Stimulated activated CD4-positive, alpha-beta T cell treated with anti-CD3 and anti-CD28 coated beads, Interleukin-4, amount 100 ng/mL, for 24 hours (primary cell): Measurements from ENCODE around the gene ANKRD28.
A peak's percentile ranks its signal among the peaks of the same experiment; 100 is the strongest.
"Not testable (repeated sequence)": the region's sequence is repeated elsewhere in the genome, so short reads cannot be mapped to it uniquely, and the experiment has no call there.

ENCODE experiments used
- DNase-seq: peaks from one replicate; pipeline ENCODE4 v3.0.0-alpha.2; 2020

The ANKRD28 gene

DNA sequence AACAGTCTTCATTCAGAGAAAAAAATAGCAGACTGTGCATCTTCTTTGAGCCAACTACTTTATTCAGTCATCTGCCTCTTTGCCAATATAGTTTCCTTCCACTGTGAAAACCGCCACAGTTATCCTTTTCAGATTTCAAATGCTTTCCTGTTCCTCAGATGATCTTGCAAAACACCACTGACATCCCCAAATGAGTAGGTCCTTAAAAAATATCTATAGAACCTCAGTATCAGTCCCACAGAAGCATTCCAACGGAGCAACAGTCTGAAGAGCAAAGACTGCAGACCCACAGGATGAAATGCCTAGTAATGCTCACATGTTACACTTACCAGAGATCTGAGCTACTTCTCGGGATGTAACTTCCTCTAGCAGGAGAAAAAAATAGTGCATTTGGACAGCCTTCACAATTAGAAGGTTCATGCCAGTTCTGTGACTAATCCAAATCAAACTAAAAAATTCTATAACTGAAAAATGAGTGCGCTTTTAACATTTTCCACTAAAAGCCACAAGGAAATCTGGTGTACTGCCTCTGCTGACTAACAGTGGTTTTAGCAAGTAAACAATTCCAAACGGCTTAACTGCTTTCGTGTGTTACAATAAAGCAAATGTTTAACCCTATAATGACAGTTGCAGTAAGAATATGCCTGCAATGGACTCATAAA, at the start of gene ANKRD28:
Gene ANKRD28, minus strand, starts transcription at position 338 of the 662 bp plus-strand sequence. CDS start 1,458 bp downstream, outside the sequence.
- peak; percentile 27 for DNase-seq

- no peak for DNase-seq
These were observed 49.5 kb upstream of the ANKRD28 start for GRCh38 chr3:15847239-15847638.

GRCh38 chr3:15846606-15847005, 48.8 kb upstream of the ANKRD28 start:
- no peak for DNase-seq

GRCh38 chr3:15845475-15845874, 47.7 kb upstream of the ANKRD28 start:
- peak; percentile 19 for DNase-seq

GRCh38 chr3:15844889-15845288, 47.1 kb upstream of the ANKRD28 start:
- DNase-seq: peak; percentile 12

DNA sequence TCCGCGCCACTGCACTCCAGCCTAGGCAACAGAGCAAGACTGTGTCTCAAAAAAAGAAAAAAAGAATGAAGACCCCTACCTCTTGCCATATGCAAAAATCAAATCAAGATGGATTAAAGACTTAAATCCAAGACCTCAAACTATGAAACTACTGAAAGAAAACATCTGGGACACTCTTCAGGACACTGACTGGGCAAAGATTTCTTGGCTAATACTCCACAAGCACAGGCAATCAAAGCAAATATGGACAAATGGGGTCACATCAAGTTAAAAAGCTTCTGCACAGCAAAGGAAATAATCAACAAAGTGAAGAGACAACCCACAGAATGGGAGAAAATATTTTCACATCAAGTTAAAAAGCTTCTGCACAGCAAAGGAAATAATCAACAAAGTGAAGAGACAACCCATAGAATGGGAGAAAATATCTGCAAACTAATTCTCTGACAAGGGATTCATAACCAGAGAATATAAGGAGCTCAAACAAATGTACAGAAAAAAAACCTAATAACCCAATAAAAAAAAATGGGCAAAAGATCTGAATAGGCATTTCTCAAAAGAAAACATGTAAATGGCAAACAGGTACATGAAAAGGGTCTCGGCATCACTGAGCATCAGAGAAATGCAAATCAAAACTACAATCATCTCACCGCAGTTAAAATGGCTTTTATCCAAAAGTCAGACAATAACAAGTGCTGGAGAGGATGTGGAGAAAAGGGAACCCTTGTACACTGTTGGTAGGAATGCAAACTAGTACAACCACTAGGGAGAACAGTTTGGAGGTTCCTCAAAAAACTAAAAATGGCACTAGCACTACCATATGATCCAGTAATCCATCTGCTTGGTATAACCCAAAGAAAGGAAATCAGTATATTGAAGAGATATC, 43.6 kb upstream of the ANKRD28 start:
- not testable (repeated sequence) for DNase-seq

- no peak for DNase-seq
These were observed 41.8 kb upstream of the ANKRD28 start for GRCh38 chr3:15839568-15839967.

- DNase-seq: no peak
These were observed 34.1 kb upstream of the ANKRD28 start for GRCh38 chr3:15831927-15832326.

DNA sequence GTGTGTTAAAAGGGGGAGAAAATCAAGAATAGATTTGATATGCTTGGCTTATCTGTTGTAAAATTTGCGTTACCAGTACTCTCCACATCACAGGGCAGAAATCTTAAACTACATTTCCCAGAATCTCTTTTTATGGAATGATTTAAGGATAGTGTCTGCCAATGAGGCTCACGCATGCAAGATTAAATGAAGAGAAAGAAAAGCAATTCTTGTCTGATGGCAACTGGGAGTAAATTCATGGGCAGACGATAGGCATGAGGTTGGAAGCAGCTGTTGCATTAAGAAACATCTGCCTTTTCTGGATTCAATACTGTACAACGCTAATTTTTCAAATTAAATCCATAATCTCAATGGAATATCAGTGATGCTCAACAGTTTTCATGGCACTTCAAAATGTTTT, 27.2 kb upstream of the ANKRD28 start:
- DNase-seq: no peak

- DNase-seq: no peak
These were observed 25.3 kb upstream of the ANKRD28 start for GRCh38 chr3:15823092-15823491.

DNA sequence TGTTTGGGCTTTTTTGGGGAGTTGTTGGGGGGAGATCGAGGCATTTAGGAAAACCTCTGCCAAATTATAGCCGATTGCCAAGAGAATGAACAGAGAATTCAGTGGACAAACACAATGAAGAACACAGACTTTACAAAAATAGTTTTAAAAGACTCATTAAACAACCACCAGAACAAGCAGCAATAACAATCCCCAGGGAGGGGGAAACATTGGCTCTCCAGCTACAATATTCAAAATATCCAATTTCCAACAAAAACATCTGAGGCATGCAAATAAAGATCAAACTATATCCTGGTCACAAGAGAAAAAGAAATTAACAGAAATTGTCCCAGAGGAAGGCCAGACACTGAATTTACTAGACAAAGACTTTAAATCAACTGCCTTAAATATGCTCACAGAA, 24.5 kb upstream of the ANKRD28 start:
- DNase-seq: no peak

- no peak for DNase-seq
These were observed 23.1 kb upstream of the ANKRD28 start for GRCh38 chr3:15820911-15821310.

- no peak for DNase-seq
These were observed 21.8 kb upstream of the ANKRD28 start for GRCh38 chr3:15819576-15819975.

- no peak for DNase-seq
These were observed 21.3 kb upstream of the ANKRD28 start for GRCh38 chr3:15819043-15819442.

DNA sequence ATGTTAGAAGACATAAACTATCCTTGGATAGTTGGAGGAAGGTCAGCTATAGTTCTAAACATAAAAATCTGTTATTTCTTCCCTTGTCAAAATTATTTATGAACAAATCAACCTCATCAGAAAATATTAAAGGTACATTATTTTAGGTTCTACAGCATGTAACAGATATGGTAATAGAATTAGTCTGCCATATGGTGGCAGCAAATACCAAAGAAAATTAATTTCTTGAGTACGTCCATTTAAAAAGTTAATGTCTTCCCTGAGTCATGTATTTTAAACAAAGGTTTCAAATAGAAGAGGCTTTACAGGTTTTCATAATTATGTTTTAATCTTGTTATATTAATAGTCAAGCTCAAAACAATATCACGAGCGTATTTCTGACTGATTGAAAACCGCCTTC, 17.9 kb upstream of the ANKRD28 start:
- no peak for DNase-seq

DNA sequence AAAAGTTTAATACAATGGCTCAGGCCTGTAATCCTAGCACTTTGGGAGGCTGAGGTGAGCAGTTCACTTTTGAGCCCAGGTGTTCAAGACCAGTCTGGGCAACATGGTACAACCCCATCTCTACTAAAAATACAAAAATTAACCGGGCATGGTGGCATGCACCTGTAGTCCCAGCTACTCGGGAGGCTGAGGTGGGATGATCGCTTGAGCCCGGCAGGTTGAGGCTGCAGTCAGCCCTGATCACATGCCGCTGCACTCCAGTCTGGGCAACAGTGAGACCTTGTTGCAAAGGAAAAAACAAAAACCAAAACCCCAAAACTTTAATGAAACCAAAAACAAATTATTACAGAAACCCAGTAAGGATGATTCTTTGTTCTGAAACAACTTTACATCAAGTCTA, 15.3 kb upstream of the ANKRD28 start:
- DNase-seq: not testable (repeated sequence)

- DNase-seq: no peak
These were observed 14.4 kb upstream of the ANKRD28 start for GRCh38 chr3:15812183-15812582.

GRCh38 chr3:15810702-15811101, 12.9 kb upstream of the ANKRD28 start:
- no peak for DNase-seq

DNA sequence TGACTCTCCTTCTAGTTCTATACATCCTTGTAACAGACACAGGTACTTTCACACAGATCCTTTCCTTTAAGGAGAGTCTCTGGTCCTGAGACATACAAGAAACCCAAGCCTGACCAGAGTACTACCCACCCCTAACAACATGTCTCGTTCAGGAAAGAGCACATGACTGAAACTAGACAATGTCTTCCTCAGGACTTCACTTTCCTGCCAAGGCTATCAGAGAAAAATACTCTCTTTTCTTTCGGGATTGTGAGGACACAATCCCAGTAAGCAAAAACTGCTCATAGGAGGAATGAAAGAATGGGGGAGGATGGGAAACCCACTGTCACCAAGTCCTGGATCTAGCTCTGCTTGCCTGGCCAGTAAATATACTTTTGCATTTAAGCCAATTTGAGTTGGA, 11.5 kb upstream of the ANKRD28 start:
- DNase-seq: no peak

DNA sequence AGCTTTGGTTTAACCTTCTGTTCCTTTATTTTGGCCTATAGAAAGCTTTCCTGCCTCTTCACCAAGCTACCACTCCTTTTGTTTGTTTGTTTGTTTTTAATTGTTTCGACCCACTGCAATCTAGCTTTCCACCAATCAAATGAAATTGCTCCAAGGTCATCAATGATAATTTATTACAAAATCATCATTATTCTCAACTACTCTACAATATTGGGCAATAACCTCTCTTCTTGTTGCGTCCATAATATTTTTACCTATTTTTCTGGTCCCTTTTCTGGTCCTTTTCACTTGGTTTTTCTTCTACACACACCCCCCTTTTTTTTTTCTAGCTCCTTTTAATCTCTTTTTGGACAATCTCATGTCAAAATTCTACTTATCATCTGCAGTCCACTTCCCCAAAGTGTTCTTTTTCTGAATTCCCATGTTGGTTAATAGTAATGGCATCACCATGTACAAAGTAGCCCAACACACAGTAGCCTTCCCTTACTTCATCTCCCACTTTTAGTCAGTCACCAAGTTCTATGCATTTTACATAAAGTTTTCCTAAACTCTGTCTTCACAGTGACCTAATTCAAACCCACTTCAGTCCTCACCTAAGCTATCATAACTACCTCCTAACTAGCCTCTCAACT, 11.0 kb upstream of the ANKRD28 start:
- no peak for DNase-seq

GRCh38 chr3:15805756-15806266, 8.0 kb upstream of the ANKRD28 start:
- no peak for DNase-seq

DNA sequence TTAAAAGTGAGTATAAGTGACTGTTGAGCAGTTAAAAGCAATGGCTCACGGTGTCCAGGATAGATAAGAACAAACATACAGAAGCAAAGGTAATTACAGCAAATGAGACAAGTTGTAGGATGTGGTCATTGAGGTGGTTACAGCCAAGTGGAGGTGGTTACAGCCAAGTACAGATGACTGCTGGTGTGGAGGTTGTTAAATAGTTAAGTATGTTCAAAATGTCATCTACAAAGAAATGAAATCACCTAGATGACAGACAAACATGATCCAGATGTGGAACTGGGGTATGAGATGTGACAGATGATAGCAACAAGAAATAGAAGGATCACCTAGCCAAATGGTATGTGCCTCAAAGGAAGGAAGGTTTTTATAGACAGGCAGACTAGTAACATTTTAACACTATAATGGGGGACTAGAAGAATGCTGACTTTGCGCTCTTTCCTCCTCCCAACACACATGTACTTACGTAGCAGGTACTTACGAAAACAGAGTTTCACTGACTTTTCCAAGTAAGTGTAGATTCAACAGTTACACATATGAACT, 6.8 kb upstream of the ANKRD28 start:
- no peak for DNase-seq

GRCh38 chr3:15803921-15804320, 6.1 kb upstream of the ANKRD28 start:
- DNase-seq: no peak
